Activated naive CD8-positive, alpha-beta T cell treated with anti-CD3 and anti-CD28 coated beads for 36 hours (primary cell): ENCODE results near the gene FHIT. TPM values are rescaled to one million over a fixed set of nuclear protein-coding genes. Genes with fewer than 3 reads are reported as not detected.
"Not testable (repeated sequence)": the region's sequence is repeated elsewhere in the genome, so short reads cannot be mapped to it uniquely, and the experiment has no call there.

Experiments used
- DNase-seq: peaks from one replicate; pipeline ENCODE4 v3.0.0; 2021
- H3K27ac Mint-ChIP-seq: one replicate; pipeline ENCODE4 v1.8.0; 2022; ENCODE audit warnings: mild to moderate bottlenecking, moderate library complexity, mixed read lengths
- H3K27me3 Mint-ChIP-seq: one replicate; pipeline ENCODE4 v1.8.0; 2022; ENCODE audit warnings: mild to moderate bottlenecking, mixed read lengths
- H3K36me3 Mint-ChIP-seq: one replicate; pipeline ENCODE4 v1.8.0; 2021; ENCODE audit warnings: mild to moderate bottlenecking, mixed read lengths
- H3K4me1 Mint-ChIP-seq: one replicate; pipeline ENCODE4 v1.8.0; 2021; ENCODE audit warnings: mixed read lengths
- H3K4me3 Mint-ChIP-seq: one replicate; pipeline ENCODE4 v1.8.0; 2022; ENCODE audit warnings: mild to moderate bottlenecking, moderate library complexity, mixed read lengths
- H3K9me3 Mint-ChIP-seq: one replicate; pipeline ENCODE4 v1.8.0; 2022; ENCODE audit warnings: mixed read lengths
- total RNA-seq, 2 experiments: library from RNA; stranded (reverse); gene quantifications; one replicate each; pipeline ENCODE4 v1.2.3, GENCODE V29; 2021

Gene FHIT
- total RNA-seq, 2 experiments from 2014 or later, result 8.6 to 9.0 TPM

DNA sequence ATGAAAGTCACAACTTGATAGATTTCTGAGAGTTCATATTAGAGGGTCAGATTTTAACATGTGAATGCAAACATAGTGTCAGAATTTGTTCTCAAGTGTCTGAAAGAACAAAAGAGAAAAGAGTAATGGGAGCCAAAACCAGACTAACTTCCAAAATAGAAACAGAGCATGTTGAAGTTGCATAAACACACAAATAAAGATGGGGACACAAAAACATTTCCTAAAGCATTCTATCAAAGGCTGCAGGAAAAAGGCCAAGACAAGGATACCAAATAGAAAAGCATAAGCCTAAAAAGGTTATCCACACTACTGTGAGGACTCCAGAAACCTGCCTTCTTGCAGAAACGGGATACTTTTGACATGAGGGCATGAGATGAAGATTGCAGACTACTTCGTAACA, 2.8 kb downstream of the FHIT start:
- Mint-ChIP-seq H3K27me3 (peaks cover 20% of the 10 kb centered on the region), H3K4me3 (no peak overlapping the region), H3K9me3 (no peaks in the 10 kb centered on the region), H3K4me1 (peaks cover 18% of the 10 kb centered on the region), H3K36me3 (peaks cover 6% of the 10 kb centered on the region), H3K27ac (no peak overlapping the region)
- DNase-seq, result no peak

DNA sequence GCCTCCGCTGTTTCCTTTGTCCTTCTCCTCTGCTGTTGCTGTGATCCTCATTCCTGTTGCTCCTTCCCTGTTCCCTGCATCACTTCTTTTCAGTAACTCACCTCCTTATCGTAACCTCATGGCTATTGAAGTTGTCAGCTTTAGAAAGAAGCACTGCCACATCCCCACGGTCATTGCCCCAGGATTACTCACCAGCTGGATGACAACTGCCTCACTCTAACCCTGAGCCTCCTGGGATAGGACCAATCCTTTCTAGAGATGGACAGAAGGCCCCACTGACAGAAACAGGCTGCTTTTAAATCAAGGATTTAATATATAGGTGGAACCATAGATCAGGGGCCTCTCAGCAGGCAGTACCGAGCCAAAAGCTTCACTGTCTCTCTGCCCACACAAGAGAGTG, 4.1 kb downstream of the FHIT start:
- H3K27me3 Mint-ChIP-seq, result peaks cover 7% of the 10 kb centered on the region
- peaks cover 6% of the 10 kb centered on the region for H3K36me3 Mint-ChIP-seq
- no peak for DNase-seq
- no peaks in the 10 kb centered on the region for H3K9me3 Mint-ChIP-seq
- peaks cover 14% of the 10 kb centered on the region for H3K4me1 Mint-ChIP-seq
- H3K4me3 Mint-ChIP-seq, result no peak overlapping the region
- H3K27ac Mint-ChIP-seq, result no peak overlapping the region

DNA sequence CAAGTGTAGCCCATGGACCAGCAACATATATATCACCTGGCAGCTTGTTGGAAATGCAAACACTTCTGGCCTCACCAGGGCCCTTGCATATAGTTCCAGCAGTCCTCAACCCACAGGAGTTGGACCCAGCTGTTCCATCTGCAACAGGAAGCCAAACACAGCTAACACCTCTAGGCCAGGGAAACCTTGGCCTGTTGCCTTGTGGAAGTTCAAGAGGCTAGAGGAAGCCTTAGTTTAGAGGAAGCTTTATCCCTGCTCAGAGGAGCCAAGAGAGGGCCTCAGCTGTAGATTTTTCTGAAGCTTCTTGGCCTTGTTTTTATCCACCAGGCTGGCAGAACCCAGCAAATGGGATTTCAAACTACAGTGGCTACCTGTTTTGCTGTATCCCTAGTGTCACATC, 11.4 kb downstream of the FHIT start:
- Mint-ChIP-seq H3K4me1 (peaks cover 6% of the 10 kb centered on the region), H3K9me3 (no peaks in the 10 kb centered on the region), H3K27me3 (no peaks in the 10 kb centered on the region), H3K27ac (no peak overlapping the region), H3K36me3 (no peaks in the 10 kb centered on the region), H3K4me3 (no peak overlapping the region)
- no peak for DNase-seq

DNA sequence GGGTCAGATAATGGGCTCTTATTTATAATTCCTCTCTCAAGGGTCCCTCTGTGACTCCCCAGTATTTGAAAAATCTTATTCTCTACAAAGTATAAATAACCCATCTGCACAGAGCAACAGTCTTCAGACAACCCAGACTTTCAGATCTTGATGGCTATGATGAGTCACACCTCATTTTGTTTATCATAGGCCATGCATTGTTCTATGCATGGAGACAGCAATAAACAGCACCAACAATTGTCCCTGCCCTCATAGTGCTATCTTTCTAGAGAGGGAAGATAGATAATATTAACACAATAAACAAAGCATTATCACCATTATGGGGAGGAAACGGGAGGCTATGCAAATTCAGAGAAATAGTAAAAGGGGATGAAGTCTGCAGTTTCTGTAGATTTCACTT, 13.4 kb downstream of the FHIT start:
- H3K9me3 Mint-ChIP-seq, result no peaks in the 10 kb centered on the region
- DNase-seq, result no peak
- no peaks in the 10 kb centered on the region for H3K27me3 Mint-ChIP-seq
- peaks cover 6% of the 10 kb centered on the region for H3K4me1 Mint-ChIP-seq
- H3K4me3 Mint-ChIP-seq, result no peak overlapping the region
- H3K36me3 Mint-ChIP-seq, result no peaks in the 10 kb centered on the region
- H3K27ac Mint-ChIP-seq, result no peak overlapping the region

DNA sequence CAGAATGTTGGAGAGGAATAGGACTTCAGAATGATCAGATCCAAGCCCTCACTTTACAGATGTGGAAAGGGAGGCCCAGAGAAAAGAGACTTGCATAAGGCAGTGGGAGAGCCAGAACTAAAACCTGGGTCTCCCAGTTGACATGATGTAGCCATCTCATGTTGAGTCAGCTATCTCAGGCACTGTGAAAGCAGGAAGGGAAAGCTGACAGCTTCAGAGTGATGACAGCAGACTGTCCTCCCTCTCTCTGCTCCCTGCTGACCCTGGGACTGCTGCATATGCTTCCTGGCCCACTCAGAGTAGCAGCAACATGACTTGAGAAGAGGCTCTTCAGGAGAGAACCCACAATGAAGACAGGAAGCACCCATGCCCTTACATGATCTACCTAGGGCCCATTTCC, 14.7 kb downstream of the FHIT start:
- Mint-ChIP-seq H3K27me3 (no peaks in the 10 kb centered on the region), H3K4me3 (no peak overlapping the region), H3K9me3 (no peaks in the 10 kb centered on the region), H3K36me3 (peaks cover under 1% of the 10 kb centered on the region), H3K4me1 (peaks cover 7% of the 10 kb centered on the region), H3K27ac (no peak overlapping the region)
- no peak for DNase-seq

DNA sequence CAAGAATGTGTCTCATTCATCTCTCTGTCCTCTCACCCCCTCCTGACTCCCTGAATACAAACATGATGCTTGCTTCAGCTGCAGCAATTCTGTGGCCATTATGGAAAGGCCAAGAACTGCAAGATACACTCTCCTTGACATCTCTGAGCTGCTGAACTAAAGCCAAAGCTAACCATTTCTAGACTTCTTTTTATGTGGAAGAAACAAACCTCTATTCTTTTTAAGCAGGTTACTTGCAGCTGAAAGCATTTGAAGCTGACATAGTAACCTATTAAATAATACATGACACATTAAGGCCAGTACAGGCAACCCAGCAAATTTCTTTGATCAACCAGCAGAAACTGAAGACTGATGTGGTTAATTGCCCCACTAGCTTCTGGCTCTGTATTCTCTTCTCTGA, 17.5 kb downstream of the FHIT start:
- peaks cover 4% of the 10 kb centered on the region for H3K36me3 Mint-ChIP-seq
- no peak overlapping the region for H3K4me3 Mint-ChIP-seq
- H3K27ac Mint-ChIP-seq, result no peak overlapping the region
- H3K27me3 Mint-ChIP-seq, result no peaks in the 10 kb centered on the region
- DNase-seq, result no peak
- H3K4me1 Mint-ChIP-seq, result peaks cover 7% of the 10 kb centered on the region
- no peaks in the 10 kb centered on the region for H3K9me3 Mint-ChIP-seq

DNA sequence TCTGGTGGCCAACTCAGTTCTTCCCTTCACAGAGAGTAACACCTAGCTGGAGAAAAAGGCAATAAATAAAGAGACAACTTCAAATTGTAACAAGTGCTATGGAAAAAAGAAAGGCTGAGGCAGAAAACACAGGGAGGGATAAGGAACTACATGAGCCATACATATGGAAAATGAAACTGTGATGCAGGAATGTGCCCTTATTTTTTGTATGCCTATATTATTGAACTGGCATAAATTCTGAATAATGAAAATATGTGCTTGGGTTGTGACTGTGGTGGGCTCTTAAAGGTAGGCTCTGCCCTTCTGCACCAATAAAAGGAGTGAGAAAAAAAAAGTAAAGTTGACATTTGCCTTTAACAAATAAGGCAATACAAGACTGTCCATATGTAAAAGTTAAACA, 19.6 kb downstream of the FHIT start:
- no peak for DNase-seq
- H3K9me3 Mint-ChIP-seq, result no peaks in the 10 kb centered on the region
- H3K27ac Mint-ChIP-seq, result no peak overlapping the region

DNA sequence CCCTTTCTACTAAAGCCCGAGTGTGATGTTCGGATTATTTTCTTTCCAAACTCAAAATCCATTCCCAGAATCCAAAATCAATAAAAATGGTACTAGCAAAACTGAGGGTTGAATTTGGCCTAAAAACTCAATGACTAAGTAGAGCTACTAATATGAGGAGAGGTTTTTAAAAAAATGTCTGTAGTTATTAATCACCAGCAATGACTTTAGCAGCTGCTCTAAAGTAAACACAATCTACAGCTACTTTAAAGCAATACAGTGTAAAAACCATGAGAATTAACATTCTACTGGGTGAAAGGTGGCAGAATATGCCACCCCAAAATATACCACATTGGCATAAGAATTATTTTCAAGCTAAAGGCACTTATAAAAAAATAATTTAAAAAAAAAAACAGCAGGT, 23.5 kb downstream of the FHIT start:
- Mint-ChIP-seq H3K4me3 (no peak overlapping the region), H3K4me1 (peaks cover 2% of the 10 kb centered on the region), H3K36me3 (peaks cover 5% of the 10 kb centered on the region), H3K9me3 (no peaks in the 10 kb centered on the region), H3K27ac (no peak overlapping the region), H3K27me3 (no peaks in the 10 kb centered on the region)
- no peak for DNase-seq

More for the DNA sequence above, 19.6 kb downstream of the FHIT start:
- H3K4me3 Mint-ChIP-seq, result no peak overlapping the region
- H3K4me1 Mint-ChIP-seq, result peaks cover 3% of the 10 kb centered on the region
- H3K36me3 Mint-ChIP-seq, result peaks cover 4% of the 10 kb centered on the region
- H3K27me3 Mint-ChIP-seq, result no peaks in the 10 kb centered on the region

DNA sequence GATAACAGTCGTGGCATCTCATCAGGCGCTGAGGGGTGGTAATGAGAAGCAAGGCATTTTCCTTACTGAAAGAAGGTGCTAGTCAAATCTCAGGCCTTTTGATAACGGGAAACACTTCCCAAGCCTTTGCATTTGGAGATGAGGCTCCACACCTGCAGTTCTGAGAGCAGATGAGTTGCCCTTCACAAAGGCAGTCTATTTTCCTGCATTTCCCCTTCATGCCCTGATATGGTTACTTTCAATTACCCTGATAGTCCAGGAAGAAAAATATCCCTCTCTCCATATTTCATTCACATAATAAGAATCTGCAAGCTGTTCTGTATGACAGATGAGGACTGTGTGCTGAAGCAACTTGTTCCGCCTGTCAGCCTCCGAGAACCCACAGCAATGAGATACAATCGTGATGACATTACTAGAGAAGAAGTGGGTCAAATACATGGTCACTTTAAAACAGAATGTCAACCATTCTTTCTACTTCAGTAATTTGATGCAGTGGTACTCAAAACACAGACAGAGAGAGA, 25.0 kb downstream of the FHIT start:
- no peak for DNase-seq
- no peaks in the 10 kb centered on the region for H3K9me3 Mint-ChIP-seq
- peaks cover 1% of the 10 kb centered on the region for H3K36me3 Mint-ChIP-seq
- H3K4me3 Mint-ChIP-seq, result no peak overlapping the region
- no peaks in the 10 kb centered on the region for H3K27me3 Mint-ChIP-seq
- H3K27ac Mint-ChIP-seq, result no peak overlapping the region
- H3K4me1 Mint-ChIP-seq, result no peaks in the 10 kb centered on the region

DNA sequence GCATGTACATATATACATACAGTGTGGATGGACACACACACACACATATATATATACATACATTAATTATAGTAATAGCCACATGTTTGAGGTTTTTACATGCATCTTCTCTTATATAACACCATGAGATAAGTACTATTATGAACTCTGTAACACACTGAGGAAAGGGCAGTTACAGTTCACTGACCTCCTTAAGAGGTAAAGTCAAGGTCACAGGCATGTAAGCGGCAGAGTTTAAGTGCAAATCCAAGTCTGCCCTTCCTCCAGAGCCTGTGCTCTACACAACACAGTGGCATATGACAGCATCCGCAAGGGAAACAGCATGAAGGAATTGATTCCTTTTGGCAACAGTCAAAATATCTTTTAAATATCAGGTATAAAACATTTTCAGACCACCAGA, 26.4 kb downstream of the FHIT start:
- H3K9me3 Mint-ChIP-seq, result no peaks in the 10 kb centered on the region
- H3K27me3 Mint-ChIP-seq, result no peaks in the 10 kb centered on the region
- peaks cover 1% of the 10 kb centered on the region for H3K36me3 Mint-ChIP-seq
- no peak overlapping the region for H3K27ac Mint-ChIP-seq
- H3K4me1 Mint-ChIP-seq, result no peaks in the 10 kb centered on the region
- no peak overlapping the region for H3K4me3 Mint-ChIP-seq
- no peak for DNase-seq

DNA sequence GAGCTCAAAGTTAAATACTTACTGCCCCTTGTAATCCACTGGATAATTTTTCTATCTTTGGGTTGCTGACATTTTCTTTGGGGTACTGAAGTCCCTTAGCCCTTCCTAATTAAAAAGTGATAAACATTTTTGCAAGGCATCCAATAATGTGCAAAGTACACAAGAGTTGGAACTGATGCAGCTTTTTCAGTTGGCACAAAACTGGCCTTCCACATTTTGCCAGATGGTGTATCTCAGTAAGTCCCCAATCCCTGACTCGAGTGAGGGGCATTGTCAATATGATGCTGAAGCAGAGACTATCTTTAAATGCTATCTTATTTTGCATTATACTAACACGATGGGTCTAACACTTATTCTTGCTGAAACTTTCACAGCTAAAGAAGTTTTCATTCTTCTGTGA, 27.8 kb downstream of the FHIT start:
- Mint-ChIP-seq H3K4me1 (no peaks in the 10 kb centered on the region), H3K27ac (no peak overlapping the region), H3K9me3 (no peaks in the 10 kb centered on the region), H3K27me3 (no peaks in the 10 kb centered on the region), H3K36me3 (peaks cover 1% of the 10 kb centered on the region), H3K4me3 (no peak overlapping the region)
- DNase-seq, result no peak

DNA sequence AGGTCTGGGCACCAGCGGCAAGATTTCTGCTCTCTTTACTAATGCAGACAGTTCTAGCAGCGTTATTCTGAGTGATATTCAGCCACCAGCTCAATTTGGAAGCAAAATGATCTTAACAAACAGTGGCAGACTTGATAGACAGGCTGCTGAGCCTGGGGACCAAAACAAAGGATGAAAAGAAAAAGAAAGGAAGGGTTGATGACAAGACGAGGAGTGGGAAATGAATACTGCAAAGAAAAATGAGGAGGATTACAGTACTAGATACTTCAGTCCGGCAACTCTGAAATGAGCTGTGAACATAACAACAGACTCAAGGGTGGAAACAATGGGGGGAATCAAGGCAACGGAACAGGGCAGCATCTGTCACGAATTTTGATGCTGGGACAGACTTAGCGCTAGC, 28.8 kb downstream of the FHIT start:
- H3K36me3 Mint-ChIP-seq, result peaks cover 7% of the 10 kb centered on the region
- H3K4me1 Mint-ChIP-seq, result no peaks in the 10 kb centered on the region
- no peak overlapping the region for H3K4me3 Mint-ChIP-seq
- no peaks in the 10 kb centered on the region for H3K9me3 Mint-ChIP-seq
- no peaks in the 10 kb centered on the region for H3K27me3 Mint-ChIP-seq
- H3K27ac Mint-ChIP-seq, result no peak overlapping the region
- no peak for DNase-seq

DNA sequence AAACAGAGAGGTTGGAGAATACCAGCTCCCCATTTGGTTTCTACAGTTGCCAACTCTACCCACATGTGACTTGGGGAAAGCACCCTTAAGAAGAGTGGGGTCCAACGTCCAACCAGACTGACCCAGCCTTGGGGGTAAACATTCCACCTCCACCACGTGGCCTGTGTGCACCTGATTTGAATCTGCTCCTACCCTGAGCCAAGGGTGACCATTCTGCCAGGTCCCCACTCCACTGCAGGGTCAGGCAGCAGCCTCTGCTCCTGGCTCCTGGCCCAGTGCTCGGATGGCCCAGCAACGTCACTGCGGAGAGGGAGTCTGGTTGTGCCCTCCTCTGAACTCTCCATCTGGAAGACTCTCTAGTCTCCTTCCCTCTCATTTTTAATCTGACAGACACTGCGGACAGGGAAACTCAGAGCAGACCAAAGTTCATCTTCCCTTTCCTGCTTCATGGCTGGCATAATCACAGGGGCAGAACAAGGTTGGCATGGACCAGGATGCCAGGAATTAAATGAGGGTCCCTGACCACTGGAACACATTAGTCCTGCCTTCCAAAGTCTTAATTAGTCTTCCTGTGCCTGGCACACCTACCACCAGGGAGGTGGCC, 29.4 kb downstream of the FHIT start:
- Mint-ChIP-seq H3K4me1 (no peaks in the 10 kb centered on the region), H3K4me3 (no peak overlapping the region), H3K36me3 (peaks cover 9% of the 10 kb centered on the region), H3K27me3 (no peaks in the 10 kb centered on the region), H3K9me3 (peaks cover 2% of the 10 kb centered on the region), H3K27ac (no peak overlapping the region)
- DNase-seq, result no peak

DNA sequence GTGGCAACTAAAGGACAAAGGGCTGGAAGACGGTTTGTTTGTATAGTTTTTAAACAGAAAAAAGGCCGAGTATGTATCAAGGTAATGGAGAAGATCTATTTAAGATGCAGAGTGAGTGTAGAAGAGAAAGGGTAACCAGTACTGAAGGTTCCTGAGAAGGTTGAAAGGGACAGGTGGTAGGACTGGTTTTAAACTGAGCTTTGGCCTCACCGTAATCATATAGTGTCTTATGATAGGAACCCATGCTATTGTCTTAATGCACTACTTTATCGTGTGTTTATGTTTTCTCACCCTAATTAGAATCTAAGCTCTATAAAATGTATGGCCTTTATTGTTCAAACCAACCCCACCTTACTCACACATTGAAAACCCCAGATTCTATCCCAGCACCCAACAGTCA, 32.7 kb downstream of the FHIT start:
- peaks cover 6% of the 10 kb centered on the region for H3K9me3 Mint-ChIP-seq
- H3K36me3 Mint-ChIP-seq, result peaks cover 16% of the 10 kb centered on the region
- H3K4me1 Mint-ChIP-seq, result no peaks in the 10 kb centered on the region
- no peak overlapping the region for H3K4me3 Mint-ChIP-seq
- no peaks in the 10 kb centered on the region for H3K27me3 Mint-ChIP-seq
- no peak overlapping the region for H3K27ac Mint-ChIP-seq
- no peak for DNase-seq

DNA sequence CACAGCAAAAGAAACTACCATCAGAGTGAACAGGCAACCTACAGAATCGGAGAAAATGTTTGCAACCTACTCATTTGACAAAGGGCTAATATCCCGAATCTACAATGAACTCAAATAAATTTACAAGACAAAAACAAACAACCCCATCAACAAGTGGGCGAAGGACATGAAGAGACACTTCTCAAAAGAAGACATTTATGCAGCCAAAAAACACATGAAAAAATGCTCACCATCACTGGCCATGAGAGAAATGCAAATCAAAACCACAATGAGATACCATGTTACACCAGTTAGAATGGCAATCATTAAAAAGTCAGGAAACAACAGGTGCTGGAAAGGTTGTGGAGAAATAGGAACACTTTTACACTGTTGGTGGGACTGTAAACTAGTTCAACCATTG, 35.1 kb downstream of the FHIT start:
- Mint-ChIP-seq H3K36me3 (peaks cover 20% of the 10 kb centered on the region), H3K9me3 (peaks cover 13% of the 10 kb centered on the region)
- not testable (repeated sequence) for H3K27ac Mint-ChIP-seq, H3K4me1 Mint-ChIP-seq, H3K27me3 Mint-ChIP-seq, H3K4me3 Mint-ChIP-seq, DNase-seq

DNA sequence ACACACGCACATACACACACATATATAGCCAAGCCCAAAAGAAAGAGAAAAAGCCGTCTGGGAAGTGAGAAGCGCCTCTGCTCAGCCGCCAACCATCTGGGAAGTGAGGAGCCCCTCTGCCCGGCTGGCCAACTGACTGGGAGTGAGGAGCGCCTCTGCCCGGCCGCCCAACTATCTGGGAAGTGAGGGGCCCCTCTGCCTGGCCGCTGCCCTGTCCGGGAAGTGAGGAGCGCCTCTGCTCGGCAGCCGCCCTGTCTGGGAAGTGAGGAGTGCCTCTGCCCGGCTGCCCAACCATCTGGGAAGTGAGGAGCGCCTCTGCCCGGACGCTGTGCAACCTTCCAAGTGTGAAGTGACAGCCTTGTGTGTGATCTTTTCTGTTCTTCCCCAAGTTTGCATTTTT, 49.2 kb downstream of the FHIT start:
- Mint-ChIP-seq H3K36me3 (peaks cover 4% of the 10 kb centered on the region), H3K4me3 (no peak overlapping the region), H3K9me3 (peaks cover 1% of the 10 kb centered on the region), H3K27me3 (no peaks in the 10 kb centered on the region), H3K4me1 (peaks cover 4% of the 10 kb centered on the region), H3K27ac (no peak overlapping the region)
- no peak for DNase-seq
